GM12878 (cell line): ENCODE data around the gene CHST8. TPM values are rescaled to one million over a fixed set of nuclear protein-coding genes. Genes with fewer than 3 reads are reported as not detected.

ENCODE experiments used
- ATAC-seq: fragments of 200-7000 bp; cut with Tn5 transposase; 3 replicates; pipeline ENCODE4 v1.9.1; 2020; ENCODE audit warnings: mild to moderate bottlenecking, moderate library complexity
- BruUV-seq: library from RNA; stranded (reverse); fragments of 400-500 nt; replicated peaks from 2 replicates; lab custom pipeline; 2021; lab: Mats Ljungman, UMichigan
- CTCF ChIA-PET: fragments of 300-600 bp; sonication (Branson Sonifier 250); formaldehyde crosslinking; extraction: SDS; loops from one replicate; lab custom pipeline; 2021; ENCODE audit warnings: inconsistent platforms; lab: Yijun Ruan, JAX
- POLR2A ChIA-PET: fragments of 350-600 bp; formaldehyde crosslinking; extraction: SDS; loops from one replicate; lab custom pipeline; 2021; ENCODE audit warnings: inconsistent platforms; lab: Charles Lee
- RAD21 ChIA-PET: fragments of 300-600 bp; sonication (Branson Sonifier 250); formaldehyde crosslinking; loops from one replicate; lab custom pipeline; 2023; ENCODE audit warnings: antibody characterized with exemption; ENCODE audit not compliant: unreplicated experiment; lab: Charles Lee
- SMC1A ChIA-PET: fragments of 300-600 bp; sonication (Branson Sonifier 250); formaldehyde crosslinking; loops from one replicate; lab custom pipeline; 2023; ENCODE audit not compliant: unreplicated experiment, uncharacterized antibody; lab: Charles Lee
- DNase-seq: peaks from one replicate; pipeline ENCODE4 v3.0.0-alpha.2; 2011; ENCODE audit warnings: low read depth, low spot score
- FAIRE-seq: peaks from 3 replicates; lab custom pipeline; 2011; peaks lifted over from hg19 to GRCh38; lab: Jason Lieb, UNC
- H2AFZ ChIP-seq: 2 replicates; pipeline ENCODE4 v1.6.0; 2011; ENCODE audit warnings: low read depth, low read length, control low read depth; ENCODE audit not compliant: control insufficient read depth
- H3K27ac ChIP-seq: 2 replicates; pipeline ENCODE4 v1.5.1; 2011; ENCODE audit warnings: control low read depth; ENCODE audit not compliant: control insufficient read depth, insufficient read depth
- H3K27me3 ChIP-seq, 2 experiments: replicated peaks in 1 of 2; 2 replicates each; pipeline versions ENCODE4 v1.6.0 to v1.6.1; 2011; ENCODE audit warnings: low read length in 1 of 2; ENCODE audit not compliant: control insufficient read depth in 2 of 2, insufficient read depth in 2 of 2
- H3K36me3 ChIP-seq, 2 experiments: 2 replicates each; pipeline ENCODE4 v1.5.1; 2011; ENCODE audit warnings: low read length in 1 of 2; ENCODE audit not compliant: control insufficient read depth in 2 of 2, insufficient read depth in 2 of 2
- H3K4me1 ChIP-seq: 2 replicates; pipeline ENCODE4 v1.6.1; 2011; ENCODE audit warnings: mild to moderate bottlenecking, low read length, moderate library complexity, mixed read lengths; ENCODE audit not compliant: control insufficient read depth, insufficient read depth
- H3K4me2 ChIP-seq: 2 replicates; pipeline ENCODE4 v1.6.0; 2011; ENCODE audit warnings: control low read depth; ENCODE audit not compliant: control insufficient read depth, insufficient read depth
- H3K4me3 ChIP-seq: fragments of 200-600 bp; sonication (generic); 2 replicates; pipeline ENCODE4 v1.5.1; 2016
- H3K79me2 ChIP-seq: 2 replicates; pipeline ENCODE4 v1.6.0; 2011; ENCODE audit warnings: low read length; ENCODE audit not compliant: control insufficient read depth, insufficient read depth
- H3K9ac ChIP-seq: 2 replicates; pipeline ENCODE4 v1.8.0; 2011; ENCODE audit warnings: low read length, control low read depth, mixed read lengths; ENCODE audit not compliant: control insufficient read depth, insufficient read depth
- H3K9me3 ChIP-seq: replicated peaks from 3 replicates; pipeline ENCODE4 v1.5.1; 2011; ENCODE audit warnings: mild to moderate bottlenecking, low read length; ENCODE audit not compliant: control insufficient read depth, insufficient read depth
- H4K20me1 ChIP-seq: 2 replicates; pipeline ENCODE4 v1.6.0; 2011; ENCODE audit not compliant: control insufficient read depth, insufficient read depth
- BRCA1 ChIP-seq: IDR thresholded peaks from 2 replicates; pipeline ENCODE4 v1.6.1; 2011; ENCODE audit warnings: low read depth, low read length, improper control_type of control experiment
- CEBPZ ChIP-seq: fragments of 150-350 bp; IDR thresholded peaks from 2 replicates; pipeline ENCODE4 v1.6.1; 2016; ENCODE audit warnings: low read depth, low read length
- CHD4 ChIP-seq: fragments of 200-600 bp; sonication (generic); IDR thresholded peaks from 2 replicates; pipeline ENCODE4 v1.6.1; 2016; ENCODE audit warnings: mild to moderate bottlenecking
- CTCF ChIP-seq, 3 experiments: IDR thresholded peaks in 2 of 3; conservative IDR thresholded peaks in 1 of 3; 2 replicates each; pipeline ENCODE4 v1.5.1; 2011; ENCODE audit warnings: low read depth in 3 of 3, low read length in 3 of 3, mild to moderate bottlenecking in 3 of 3, control low read depth in 2 of 3, moderate library complexity in 2 of 3, inconsistent platforms in 1 of 3, mixed read lengths in 1 of 3; ENCODE audit not compliant: control insufficient read depth in 2 of 3, insufficient read depth in 1 of 3; ENCODE audit errors: extremely low read depth in 1 of 3
- DPF2 ChIP-seq: fragments of 450-650 bp; IDR thresholded peaks from 2 replicates; pipeline ENCODE4 v1.6.1; 2017; ENCODE audit warnings: mild to moderate bottlenecking
- FOXK2 ChIP-seq: fragments of 450-650 bp; IDR thresholded peaks from 2 replicates; pipeline ENCODE4 v1.6.1; 2017; ENCODE audit warnings: mild to moderate bottlenecking, moderate library complexity
- HDAC2 ChIP-seq: fragments of 200-600 bp; sonication (generic); IDR thresholded peaks from 2 replicates; pipeline ENCODE4 v1.6.1; 2017
- HDGF ChIP-seq: fragments of 450-650 bp; IDR thresholded peaks from 2 replicates; pipeline ENCODE4 v1.6.1; 2016; ENCODE audit warnings: antibody characterized with exemption
- MYB ChIP-seq: fragments of 150-350 bp; IDR thresholded peaks from 2 replicates; pipeline ENCODE4 v1.6.1; 2014; ENCODE audit warnings: mild to moderate bottlenecking, low read depth, low read length, borderline replicate concordance
- MYC ChIP-seq: IDR thresholded peaks from 2 replicates; pipeline ENCODE4 v1.6.1; 2011; ENCODE audit warnings: mild to moderate bottlenecking, low read length, moderate library complexity, inconsistent platforms; ENCODE audit not compliant: insufficient read depth, insufficient replicate concordance, insufficient read length, severe bottlenecking
- NFYB ChIP-seq: IDR thresholded peaks from 2 replicates; pipeline ENCODE4 v1.6.1; 2011; ENCODE audit warnings: low read depth, mild to moderate bottlenecking, low read length, improper control_type of control experiment, moderate library complexity; ENCODE audit not compliant: insufficient read depth
- POLR2AphosphoS2 ChIP-seq: IDR thresholded peaks from 2 replicates; pipeline ENCODE4 v1.6.1; 2011; ENCODE audit warnings: low read depth, mild to moderate bottlenecking, low read length, improper control_type of control experiment, moderate library complexity
- RELA ChIP-seq: fragments of 450-650 bp; IDR thresholded peaks from 2 replicates; pipeline ENCODE4 v1.8.0; 2014; ENCODE audit warnings: borderline replicate concordance; ENCODE audit not compliant: partially characterized antibody
- SMAD1 ChIP-seq: fragments of 450-650 bp; IDR thresholded peaks from 2 replicates; pipeline ENCODE4 v1.6.1; 2018; ENCODE audit warnings: mild to moderate bottlenecking, low read depth; ENCODE audit not compliant: partially characterized antibody
- ZBED1 ChIP-seq: IDR thresholded peaks from 2 replicates; pipeline ENCODE4 v1.6.1; 2016; ENCODE audit warnings: borderline replicate concordance
- ZBTB33 ChIP-seq: fragments of 450-650 bp; IDR thresholded peaks from 2 replicates; pipeline ENCODE4 v1.6.1; 2017; ENCODE audit warnings: mild to moderate bottlenecking
- WGBS: methylation state at CpG from one replicate; pipeline ENCODE4 v1.1.6; 2016; ENCODE audit warnings: low lambda C conversion rate; ENCODE audit not compliant: insufficient replicate concordance, insufficient coverage; ENCODE audit errors: missing lambda C conversion rate; 5-methylcytosine and 5-hydroxymethylcytosine counted together
- in situ Hi-C: fragments of 300-500 bp; cut with MboI; formaldehyde crosslinking; loops from 9 replicates; pipeline ENCODE4 v1.14.3; 2018; ENCODE audit warnings: mixed read lengths
- intact Hi-C: fragments of 100-400 bp; cut with micrococcal nuclease; formaldehyde crosslinking; loops from one replicate; pipeline ENCODE4 v1.14.2; 2022; ENCODE audit not compliant: unreplicated experiment
- polyA plus RNA-seq, 11 experiments: library from polyadenylated mRNA; depleted of rRNA in 4 of 11; unstranded in 6 of 11; stranded (reverse) in 5 of 11; fragments of >200 nt; fragmentation: Nextera tagmentation in 4 of 11; fragmentation: Illumina TruSeq in 1 of 11; extraction: Ambion mirVana in 4 of 11; extraction: Trizol in 1 of 11; gene quantifications; 1 replicate in 1 of 11; 2 replicates in 10 of 11; pipeline versions ENCODE4 v1.2.1 to v1.2.3, GENCODE V29; 2011 to 2016; ENCODE audit warnings: inconsistent platforms in 2 of 11, missing spikeins in 2 of 11, low read depth in 1 of 11
- total RNA-seq, 4 experiments: library from RNA; depleted of rRNA in 3 of 4; stranded (reverse); fragments of >200 nt in 3 of 4; fragmentation: Illumina TruSeq in 1 of 4; extraction: Trizol in 1 of 4; gene quantifications; 2 replicates each; pipeline versions ENCODE4 v1.2.1 to v1.2.3, GENCODE V29; 2013 to 2021
- TF ChIP-seq, protein P1 (sequence below): fragments of 450-650 bp; conservative IDR thresholded peaks from 2 replicates; pipeline ENCODE4 v1.6.1; 2017; ENCODE audit warnings: mild to moderate bottlenecking, moderate library complexity

Gene CHST8
- total and polyA plus RNA-seq, 10 of the 15 experiments (the other 5 are each of a cell fraction or from before 2014, with no cell fraction given) = 0.06 TPM; not detected in 9

- ChIA-PET POLR2A (interaction anchor here (0.6 kb wide), 1 partner anchor 168 kb away, joined by 3 read pairs; no protein-coding TSS in a partner anchor), RAD21 (no interaction called here), CTCF (no interaction called here), SMC1A (no interaction called here)
- Histone ChIP-seq H3K9ac (no peak overlapping the region), H3K79me2 (no peaks in the 10 kb centered on the region), H3K4me3 (no peak overlapping the region), H4K20me1 (no peaks in the 10 kb centered on the region), H3K9me3 (no peaks in the 10 kb centered on the region), H3K4me1 (no peaks in the 10 kb centered on the region), H3K27me3 (no peaks in the 10 kb centered on the region; a peak in 1 of 4 replicates), H2AFZ (no peak overlapping the region), H3K36me3 (no peaks in the 10 kb centered on the region), H3K27ac (no peak overlapping the region), H3K4me2 (no peak overlapping the region)
- no peak for ATAC-seq
- no peak for FAIRE-seq
- no TSS peak for BruUV-seq
- no peak for DNase-seq
- 0% methylated on average over 1 of the region's 4 CpGs for WGBS
- in situ Hi-C loops = no loop called here
- intact Hi-C loops = no loop called here
- no peak for TF ChIP-seq POLR2AphosphoS2
- no peak for TF ChIP-seq ZBED1
- no peak for TF ChIP-seq SMAD1
- no peak for TF ChIP-seq CTCF (IDR thresholded peaks at IDR 0.05 in 2 of 3, conservative IDR thresholded peaks at IDR 0.05 in 1 of 3; ENCODE audit: control insufficient read depth in 2 of 3, extremely low read depth in 1 of 3, insufficient read depth in 1 of 3, low read depth in 3 of 3, low read length in 3 of 3)
- no peak for TF ChIP-seq FOXK2
- TF ChIP-seq MYB = no peak
- TF ChIP-seq, protein P1, sequence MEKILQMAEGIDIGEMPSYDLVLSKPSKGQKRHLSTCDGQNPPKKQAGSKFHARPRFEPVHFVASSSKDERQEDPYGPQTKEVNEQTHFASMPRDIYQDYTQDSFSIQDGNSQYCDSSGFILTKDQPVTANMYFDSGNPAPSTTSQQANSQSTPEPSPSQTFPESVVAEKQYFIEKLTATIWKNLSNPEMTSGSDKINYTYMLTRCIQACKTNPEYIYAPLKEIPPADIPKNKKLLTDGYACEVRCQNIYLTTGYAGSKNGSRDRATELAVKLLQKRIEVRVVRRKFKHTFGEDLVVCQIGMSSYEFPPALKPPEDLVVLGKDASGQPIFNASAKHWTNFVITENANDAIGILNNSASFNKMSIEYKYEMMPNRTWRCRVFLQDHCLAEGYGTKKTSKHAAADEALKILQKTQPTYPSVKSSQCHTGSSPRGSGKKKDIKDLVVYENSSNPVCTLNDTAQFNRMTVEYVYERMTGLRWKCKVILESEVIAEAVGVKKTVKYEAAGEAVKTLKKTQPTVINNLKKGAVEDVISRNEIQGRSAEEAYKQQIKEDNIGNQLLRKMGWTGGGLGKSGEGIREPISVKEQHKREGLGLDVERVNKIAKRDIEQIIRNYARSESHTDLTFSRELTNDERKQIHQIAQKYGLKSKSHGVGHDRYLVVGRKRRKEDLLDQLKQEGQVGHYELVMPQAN = no peak
- no peak for TF ChIP-seq BRCA1
- no peak for TF ChIP-seq CEBPZ
- TF ChIP-seq MYC = no peak
- no peak for TF ChIP-seq HDGF
- no peak for TF ChIP-seq HDAC2
- no peak for TF ChIP-seq RELA
- no peak for TF ChIP-seq DPF2
- TF ChIP-seq ZBTB33 = no peak
- TF ChIP-seq CHD4 = no peak
- no peak for TF ChIP-seq NFYB
Measured at GRCh38 chr19:33616857-33617256, 4.9 kb upstream of the CHST8 start.
